HG03521 (cell line): ENCODE data around the gene FAM83D.

ENCODE experiments used
- ATAC-seq: cut with Tn5 transposase; IDR thresholded peaks from one replicate; pipeline ENCODE4 v1.9.1; 2021; ENCODE audit warnings: mild to moderate bottlenecking, moderate library complexity; ENCODE audit not compliant: unreplicated experiment

The FAM83D gene, protein sequence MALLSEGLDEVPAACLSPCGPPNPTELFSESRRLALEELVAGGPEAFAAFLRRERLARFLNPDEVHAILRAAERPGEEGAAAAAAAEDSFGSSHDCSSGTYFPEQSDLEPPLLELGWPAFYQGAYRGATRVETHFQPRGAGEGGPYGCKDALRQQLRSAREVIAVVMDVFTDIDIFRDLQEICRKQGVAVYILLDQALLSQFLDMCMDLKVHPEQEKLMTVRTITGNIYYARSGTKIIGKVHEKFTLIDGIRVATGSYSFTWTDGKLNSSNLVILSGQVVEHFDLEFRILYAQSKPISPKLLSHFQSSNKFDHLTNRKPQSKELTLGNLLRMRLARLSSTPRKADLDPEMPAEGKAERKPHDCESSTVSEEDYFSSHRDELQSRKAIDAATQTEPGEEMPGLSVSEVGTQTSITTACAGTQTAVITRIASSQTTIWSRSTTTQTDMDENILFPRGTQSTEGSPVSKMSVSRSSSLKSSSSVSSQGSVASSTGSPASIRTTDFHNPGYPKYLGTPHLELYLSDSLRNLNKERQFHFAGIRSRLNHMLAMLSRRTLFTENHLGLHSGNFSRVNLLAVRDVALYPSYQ

DNA sequence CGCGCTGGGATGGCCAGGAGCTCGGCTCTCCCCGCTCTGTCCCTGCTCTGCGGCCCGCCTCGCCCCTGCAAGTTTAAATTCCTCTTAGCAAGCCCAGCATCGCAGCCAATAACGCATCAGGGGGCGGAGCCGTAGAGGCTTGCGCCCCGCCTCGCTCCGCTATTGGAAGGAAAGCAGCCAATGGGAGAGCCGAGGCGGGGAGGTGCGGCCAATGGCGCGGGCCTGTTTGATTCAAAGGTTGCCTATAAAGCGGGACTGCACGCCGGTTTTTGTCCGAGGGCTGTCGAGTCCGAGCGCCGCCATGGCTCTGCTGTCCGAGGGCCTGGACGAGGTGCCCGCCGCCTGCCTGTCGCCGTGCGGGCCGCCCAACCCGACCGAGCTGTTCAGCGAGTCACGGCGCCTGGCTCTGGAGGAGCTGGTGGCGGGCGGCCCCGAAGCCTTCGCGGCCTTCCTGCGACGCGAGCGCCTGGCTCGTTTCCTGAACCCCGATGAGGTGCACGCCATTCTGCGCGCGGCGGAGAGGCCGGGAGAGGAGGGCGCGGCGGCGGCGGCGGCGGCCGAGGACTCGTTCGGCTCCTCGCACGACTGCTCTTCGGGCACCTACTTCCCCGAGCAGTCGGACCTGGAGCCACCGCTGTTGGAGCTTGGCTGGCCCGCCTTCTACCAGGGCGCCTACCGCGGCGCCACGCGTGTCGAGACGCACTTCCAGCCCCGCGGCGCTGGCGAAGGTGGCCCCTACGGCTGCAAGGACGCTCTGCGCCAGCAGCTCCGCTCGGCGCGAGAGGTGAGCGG lies at the start of gene FAM83D:
TSS of gene FAM83D (plus strand) at position 276 of the 792 bp plus-strand sequence. CDS start at position 302, 26 bp downstream.
- ATAC-seq, result peak; percentile 84

DNA sequence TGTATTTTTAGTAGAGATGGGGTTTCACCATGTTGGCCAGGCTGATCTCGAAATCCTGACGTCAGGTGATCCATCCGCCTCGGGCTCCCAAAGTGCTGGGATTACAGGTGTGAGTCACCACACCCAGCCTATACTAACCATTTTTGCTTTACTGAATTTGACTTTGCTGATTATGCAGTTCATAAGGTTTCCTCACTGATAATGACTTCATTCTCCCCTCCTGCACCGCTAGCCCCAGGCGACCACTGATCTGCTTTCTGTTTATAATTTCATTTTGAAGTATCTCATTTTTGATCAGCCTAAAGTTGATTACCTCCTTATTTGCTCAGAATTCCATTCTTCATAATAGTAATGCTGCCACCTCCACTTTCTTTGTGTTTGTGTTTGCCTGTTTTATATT lies 48.7 kb upstream of the FAM83D start:
- no peak for ATAC-seq

DNA sequence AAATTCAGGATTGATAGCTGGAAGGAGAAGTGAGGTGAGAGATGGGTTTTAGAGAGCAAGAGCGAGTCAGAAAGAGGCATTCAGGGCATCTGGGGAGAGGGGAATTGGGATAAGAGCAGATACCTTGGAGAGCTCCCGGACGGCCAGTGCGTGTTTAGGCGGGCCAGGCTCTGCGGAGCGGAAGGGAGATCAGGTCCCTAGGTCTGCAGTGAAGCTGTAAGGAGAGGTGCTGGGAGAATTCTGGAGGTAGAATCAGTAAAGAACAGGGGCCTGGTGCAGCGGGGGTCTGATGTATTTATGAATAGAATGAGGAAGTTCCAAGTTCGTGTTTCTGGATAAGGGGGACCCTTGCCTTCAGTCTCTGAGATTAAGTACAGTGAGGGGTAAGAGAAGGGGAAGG lies 47.4 kb upstream of the FAM83D start:
- no peak for ATAC-seq

DNA sequence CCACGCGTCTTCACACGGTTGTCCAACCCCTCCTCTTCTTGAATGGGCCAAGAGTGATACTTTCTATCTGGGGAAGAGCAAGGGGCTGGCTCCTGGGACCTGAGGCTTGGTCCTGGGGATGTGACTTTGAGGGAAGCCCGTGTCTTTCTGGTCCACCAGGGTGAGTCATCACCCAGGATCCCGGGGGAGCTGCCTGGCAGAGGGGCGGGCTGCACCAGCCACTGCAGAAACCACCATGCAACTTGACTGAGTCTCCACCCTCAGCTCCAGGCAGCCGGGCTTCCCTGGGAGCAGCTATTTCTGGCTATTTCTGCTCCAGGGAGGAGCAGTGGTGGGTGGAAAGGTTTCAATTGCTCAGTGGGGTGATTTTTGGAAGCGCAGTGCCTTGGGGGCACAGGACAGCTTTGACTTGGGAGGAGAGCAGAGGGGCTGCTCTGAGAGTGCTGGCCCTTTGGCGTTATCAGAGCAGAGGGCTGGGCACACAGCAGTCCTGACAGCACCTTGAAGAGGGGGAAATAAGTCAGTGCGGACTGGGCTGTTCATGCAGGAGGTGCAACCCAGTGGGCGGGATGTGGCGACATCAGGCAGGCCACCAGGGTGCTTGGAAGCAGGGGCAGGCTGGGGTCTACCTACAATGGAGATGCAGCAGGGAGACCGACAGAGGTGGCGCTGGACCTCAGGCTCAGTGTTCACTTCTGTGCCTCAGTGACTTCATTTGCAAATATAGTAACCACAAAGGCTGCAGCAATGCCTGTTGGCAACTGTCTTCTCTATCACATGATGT lies 45.1 kb upstream of the FAM83D start:
- ATAC-seq, result no peak

DNA sequence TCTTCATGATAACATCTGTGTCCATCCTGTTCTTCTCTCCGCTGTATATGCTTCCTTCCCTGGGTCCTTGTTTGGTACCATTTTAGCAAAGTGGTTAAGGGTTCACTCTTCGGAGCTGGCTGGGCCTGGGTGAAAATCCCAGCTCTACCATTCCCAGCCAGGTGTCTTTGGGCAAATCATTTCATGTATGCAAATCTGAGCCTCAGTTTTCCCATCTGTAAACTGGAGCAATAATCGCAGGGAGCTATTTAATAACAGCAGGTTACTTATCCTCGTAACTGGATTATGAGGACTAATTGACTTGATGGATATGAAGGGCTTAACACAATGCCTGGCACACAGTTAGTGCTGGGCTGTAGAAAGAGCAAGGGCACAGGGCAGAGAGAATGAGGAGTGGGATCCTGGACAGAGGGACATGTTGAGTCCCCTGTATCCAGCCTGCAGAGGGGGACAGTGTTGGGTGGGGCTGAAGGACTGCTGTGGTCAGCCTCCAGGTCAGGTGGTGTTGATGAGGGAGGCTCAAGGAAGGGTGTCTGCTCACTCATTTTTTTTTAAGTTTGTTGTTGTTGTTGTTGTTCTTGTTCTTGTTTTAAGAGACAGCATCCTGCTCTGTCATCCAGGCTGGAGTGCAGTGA lies 44.3 kb upstream of the FAM83D start:
- ATAC-seq, result no peak

DNA sequence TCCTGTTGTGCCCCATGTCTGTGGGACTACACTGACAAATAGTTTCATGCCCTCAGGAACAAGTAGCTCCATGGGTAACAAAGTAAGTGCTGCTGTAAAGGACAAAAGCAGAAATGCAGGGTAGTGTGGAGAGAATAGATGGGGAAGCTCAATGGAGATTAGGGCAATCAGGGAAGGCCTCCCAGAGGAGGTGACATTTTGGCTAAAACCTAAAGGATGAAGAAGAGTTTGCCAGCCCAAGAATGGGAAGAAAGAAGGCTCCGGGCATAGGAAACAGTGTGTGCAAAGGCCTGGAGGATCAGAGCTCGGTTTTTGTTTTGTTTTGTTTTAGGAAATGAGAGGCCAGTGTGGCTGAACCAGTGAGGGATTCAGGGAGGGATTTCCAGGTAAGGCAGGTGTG lies 43.6 kb upstream of the FAM83D start:
- ATAC-seq, result no peak

DNA sequence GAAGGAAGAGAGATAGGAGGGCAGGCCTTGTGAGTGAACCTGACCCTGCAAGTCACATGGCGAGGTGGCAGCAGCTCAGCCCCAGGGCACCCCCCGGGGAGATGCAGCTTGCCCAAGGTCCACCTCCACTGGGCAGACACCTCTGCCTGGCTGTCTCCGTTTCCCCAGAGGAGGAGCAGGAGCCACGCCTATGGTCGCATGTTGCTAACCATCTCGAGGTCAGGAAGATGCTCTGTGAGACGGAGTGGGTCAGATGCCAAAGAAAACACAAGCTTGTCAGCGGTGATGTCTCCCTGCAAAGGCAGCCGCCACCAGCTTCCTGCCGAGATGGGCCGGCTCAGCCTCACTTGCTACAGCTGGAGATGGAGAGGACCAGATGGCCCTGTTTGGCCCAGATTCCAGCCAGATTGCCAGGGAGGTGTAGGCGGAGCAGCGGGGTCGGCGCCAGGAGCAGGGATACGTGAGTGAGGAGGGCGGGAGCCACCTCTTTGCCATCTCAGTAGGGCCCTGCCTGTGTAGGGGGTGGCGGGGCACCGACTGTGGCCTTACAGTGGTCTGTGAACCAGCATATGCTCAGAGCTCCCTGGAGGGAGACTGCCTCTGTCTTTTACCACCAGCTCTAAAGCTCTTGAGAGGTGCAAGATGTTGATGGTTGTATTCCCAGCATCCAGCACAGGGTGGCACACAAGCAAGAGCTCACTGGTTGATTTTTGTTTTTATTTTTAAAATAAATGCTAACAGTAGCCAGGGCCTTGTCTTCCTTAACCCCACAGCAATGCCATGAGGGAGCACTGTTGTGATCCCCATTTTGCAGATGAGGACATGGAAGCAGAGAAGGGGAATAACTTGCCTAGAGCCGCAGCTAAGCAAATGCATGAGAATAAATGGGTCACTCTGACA lies 42.9 kb upstream of the FAM83D start:
- ATAC-seq, result no peak

DNA sequence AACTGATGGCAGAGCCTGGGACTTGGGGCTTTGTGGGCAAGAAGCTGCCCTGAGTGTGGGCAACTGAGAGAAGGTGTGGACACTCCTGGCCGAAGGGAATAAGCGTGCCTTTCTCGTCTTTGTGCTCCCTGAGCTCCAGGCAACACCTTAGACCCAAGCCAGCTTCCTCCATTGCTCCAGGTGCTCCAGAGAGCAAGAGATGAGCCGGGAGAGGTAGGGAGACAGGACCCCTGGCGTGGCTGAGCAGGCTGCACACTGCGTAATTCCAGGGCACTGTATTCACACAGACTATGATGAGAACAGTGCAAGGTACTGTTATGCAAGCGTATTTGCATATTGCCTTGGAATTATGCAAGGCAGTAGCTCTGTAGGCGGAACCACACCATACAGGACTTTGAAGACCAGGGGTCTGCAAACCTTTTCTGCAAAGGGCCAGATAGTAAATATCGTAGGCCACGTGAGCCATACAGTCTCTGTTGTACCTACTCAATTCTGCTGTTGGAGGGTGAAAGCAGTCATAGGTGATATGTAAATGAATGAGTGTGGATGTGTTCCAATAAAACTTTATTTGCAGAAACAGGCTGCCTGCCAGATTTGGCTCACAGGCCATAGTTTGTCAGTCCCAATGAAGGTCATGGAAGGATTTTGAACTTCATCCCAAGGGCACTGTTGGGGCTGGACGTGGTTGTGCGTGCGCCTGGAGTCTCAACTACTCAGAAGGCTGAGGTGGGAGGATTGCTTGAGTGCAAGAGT lies 42.1 kb upstream of the FAM83D start:
- no peak for ATAC-seq

DNA sequence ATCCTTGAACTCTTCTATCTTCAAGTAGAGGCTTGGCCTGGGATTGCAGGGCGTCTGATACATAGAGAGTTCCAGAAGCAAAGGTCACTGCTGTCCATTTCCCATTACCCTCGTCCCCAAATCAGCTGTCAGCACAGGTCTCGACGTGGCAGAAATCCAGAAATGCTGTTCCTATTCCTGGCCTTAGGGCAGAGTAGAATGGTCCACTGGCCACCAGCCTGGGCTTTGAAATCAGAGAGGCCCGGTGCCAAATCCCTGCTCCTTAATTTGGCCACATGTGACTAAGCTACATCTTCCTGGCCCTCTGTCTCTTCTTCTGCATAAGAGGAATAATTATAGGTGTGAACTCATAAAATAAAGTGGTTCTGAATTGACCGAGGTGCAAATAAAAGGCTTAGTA lies 40.9 kb upstream of the FAM83D start:
- no peak for ATAC-seq

DNA sequence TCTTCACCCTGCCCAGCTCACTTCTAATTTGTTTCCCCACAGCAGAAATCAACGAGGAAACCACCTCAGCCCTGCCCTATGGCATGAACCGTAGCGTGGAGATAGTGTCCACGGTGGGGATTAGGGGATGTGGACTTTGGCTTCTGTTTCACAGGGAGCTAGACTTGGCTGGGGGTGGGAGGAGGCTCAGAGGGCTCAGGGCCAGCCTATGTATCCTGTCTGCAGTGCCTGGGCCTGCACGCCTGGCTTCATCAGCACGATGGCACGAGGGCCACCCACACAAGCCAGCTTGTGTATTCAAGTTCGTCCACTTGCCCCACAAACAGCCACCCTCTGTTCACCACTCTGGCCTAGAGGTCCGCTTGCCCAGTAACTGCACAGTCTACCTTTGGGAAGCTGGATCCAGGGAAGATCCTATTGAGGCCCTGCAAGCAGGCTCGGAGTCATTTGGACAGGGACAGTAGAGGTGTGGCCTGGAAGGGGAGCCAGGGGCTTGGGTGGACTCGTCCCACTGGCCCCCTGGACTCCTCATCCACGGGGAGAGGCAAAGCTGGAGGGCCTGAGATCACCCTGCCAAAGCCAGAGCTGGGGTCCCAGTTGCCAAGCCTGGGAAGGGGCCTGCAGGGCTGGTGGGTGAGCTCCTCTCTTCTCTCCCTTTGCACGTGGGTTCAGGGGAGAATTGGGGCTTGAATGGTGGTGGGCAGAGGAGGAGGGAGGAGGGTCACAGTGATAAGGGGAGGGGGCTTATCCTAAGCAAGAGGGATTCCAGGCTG lies 38.0 kb upstream of the FAM83D start:
- no peak for ATAC-seq

DNA sequence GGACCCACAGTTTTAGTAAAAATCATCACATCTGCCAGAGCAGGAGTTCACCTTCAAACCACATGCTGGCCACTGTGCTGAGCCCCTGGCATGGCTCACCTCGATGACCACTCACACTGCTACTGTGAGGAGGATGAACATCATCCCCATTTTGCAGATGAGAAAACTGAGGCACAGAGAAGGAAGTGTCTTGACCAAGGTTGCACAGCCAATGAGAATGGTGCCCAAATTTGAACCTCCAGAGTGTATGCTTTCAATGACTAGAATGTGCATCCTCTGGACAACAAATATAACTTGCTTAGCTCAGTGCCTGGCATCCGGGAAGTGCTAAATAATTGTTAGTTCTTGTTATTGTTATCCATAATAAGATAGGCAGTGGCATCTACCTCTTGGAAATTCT lies 37.2 kb upstream of the FAM83D start:
- no peak for ATAC-seq

DNA sequence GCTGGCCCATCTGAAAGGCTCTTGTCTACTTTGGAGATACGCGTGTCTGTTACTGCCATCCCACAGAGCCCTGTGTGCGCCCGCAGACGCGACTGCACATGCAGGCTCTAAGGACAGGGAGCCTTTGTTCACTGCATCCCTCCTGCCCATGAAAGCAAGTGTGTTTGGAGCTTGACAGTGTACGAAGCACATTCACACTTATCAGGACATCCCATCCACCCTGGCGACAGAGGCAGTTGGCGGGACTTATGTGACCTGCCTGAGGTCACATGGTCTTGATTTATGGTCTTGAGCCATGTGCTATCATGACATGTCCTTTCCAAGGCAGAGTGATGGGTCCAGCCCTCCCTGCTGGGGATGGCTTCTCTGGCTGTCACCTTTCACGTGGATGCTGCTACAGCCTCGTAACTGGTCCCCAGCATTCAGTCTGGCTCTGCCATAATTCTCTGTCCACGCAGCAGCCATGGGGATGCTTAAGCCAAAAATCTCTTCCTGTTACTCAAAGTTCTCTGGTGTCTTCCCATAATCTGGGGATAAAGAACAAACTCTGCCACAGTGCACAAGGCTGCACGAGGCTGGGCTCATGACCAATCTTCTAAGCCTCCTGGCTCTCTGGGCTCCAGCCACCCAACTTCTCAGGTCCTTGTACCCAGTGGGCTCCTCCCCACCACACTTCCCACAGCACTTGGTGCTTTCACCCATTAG lies 36.3 kb upstream of the FAM83D start:
- no peak for ATAC-seq

DNA sequence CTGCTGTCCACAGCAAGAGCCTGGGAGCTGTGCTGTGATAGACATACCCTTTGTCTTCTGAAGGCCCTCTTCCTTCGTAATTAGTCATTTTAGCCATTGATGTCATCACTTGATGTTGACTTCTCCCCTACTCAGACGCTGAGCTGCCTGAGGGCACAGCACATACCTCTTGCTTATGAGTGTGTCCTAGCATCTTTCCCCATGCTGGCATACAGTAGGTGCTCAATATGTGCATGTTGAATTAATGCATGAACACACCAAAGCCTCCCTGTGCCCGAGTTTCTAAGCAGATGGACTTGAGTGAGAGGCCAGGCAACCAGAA lies 35.8 kb upstream of the FAM83D start:
- ATAC-seq, result no peak

DNA sequence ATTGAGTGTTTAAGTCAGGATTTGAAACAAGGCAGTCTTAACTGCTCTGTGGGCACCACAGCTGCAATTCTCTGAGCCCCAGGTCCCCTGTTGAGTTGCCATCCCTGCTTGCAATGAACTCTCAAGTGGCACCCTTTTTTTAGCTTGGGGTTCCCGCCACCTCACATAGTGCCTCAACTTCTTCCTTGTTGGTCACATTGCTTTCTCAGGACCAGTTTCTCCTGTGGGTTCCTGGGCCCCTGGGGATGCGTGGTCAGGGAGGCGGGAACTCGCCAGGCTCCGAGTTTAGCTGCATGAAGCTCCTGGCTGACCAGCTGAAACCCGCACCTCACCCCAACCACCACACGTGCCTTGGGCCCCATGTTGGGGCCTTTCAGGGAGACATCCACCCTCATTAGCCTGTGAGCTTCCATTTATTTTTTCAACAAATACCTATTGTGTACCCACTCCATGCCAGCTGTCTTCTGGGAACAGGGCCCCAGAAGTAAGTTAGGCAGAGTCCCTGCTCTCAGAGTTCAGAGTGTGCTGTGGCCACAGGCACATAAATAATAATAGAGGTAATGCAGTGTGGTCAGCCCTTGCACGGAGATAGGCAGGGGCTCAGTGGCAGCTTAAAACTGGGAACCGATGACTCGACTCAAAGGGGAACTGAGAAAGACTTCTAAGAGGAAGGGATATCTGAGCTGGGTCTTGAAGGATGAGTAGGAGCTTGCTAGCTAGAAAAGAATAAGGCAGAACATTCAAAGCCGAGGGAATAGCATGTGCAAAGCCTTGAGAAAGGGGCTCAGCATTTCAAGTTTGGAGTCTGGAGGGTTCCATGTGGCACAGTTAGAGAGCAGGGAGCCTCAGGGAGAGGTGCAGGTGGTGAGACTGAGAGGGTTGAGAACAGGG lies 33.9 kb upstream of the FAM83D start:
- ATAC-seq, result peak; percentile 50

DNA sequence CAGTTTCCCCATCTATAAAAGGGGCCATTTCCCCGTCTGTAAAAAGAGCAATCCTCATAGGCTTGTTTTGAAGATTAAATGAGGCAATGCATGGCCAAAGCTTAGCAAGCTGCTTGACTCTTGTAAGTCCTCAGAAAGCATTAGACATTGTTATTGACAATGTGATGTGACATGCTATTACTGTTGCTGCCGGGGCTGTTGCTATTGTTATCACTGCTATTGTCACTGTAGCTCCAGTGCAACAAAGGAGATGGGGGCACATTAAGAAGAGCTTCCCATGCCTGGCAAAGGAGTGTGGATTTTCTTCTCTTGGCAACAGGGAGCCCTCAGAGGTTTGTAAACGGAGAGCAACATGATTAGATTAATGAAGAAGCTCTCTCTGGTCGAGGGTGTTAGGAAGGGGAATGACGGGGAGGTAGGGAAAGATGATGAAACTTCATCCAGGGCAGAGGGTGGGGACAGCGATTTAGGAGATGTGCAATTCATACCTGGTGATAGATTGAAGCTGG lies 33.1 kb upstream of the FAM83D start:
- ATAC-seq, result no peak

DNA sequence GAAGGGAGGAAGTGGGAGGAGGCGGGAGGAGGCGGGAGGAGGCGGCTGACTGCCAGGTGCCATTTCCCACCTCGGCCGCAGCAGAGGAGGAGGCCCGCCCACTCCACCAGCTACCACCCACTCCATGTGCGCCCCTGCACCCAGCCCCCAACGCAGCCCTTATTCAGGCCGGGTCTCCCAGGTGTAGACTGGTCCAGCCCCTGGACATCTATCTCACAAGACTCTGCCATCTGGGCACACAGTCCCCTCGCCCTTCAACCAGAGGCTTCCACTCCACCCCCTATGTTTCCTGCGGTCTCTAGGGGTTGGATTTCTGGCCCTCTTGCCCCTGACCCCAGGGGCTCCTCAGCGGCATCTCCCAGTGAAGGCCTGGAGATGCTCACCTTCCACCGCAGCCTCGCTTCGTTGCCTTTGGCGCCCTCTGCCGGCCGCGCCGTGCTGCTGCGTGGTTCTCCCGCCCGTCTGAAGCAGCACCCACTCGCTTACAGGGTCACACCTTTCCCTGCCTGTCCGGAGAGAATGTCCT lies 32.6 kb upstream of the FAM83D start:
- no peak for ATAC-seq
